Suprapubic skin (tissue), 4 donors: ENCODE measurements around the gene FLAD1. TPM values are rescaled to one million over a fixed set of nuclear protein-coding genes. Genes with fewer than 3 reads are reported as not detected.

Source experiments
- DNase-seq, 2 donors: peaks; one replicate each; pipeline ENCODE4 v3.0.0-alpha.2; 2019; ENCODE audit warnings: low spot score in 2 of 2
- H3K27ac ChIP-seq: fragments of 200-600 bp; sonication (generic); one replicate; pipeline ENCODE4 v1.5.1; 2019
- H3K27me3 ChIP-seq: fragments of 200-600 bp; sonication (generic); one replicate; pipeline ENCODE4 v1.5.1; 2019
- H3K36me3 ChIP-seq: fragments of 200-600 bp; sonication (generic); one replicate; pipeline ENCODE4 v1.5.1; 2019
- H3K4me1 ChIP-seq: fragments of 200-600 bp; sonication (generic); one replicate; pipeline ENCODE4 v1.5.1; 2019
- H3K4me3 ChIP-seq: fragments of 200-600 bp; sonication (generic); one replicate; pipeline ENCODE4 v1.5.1; 2019; ENCODE audit warnings: mild to moderate bottlenecking
- H3K9me3 ChIP-seq: fragments of 200-600 bp; sonication (generic); one replicate; pipeline ENCODE4 v1.5.1; 2019
- CTCF ChIP-seq, 2 donors: fragments of 200-600 bp in 1 of 2; fragments of 450-650 bp in 1 of 2; sonication (generic) in 1 of 2; IDR thresholded peaks; one replicate each; pipeline ENCODE4 v1.5.1; 2016 to 2019; ENCODE audit warnings: antibody characterized with exemption in 2 of 2, mild to moderate bottlenecking in 1 of 2, moderate library complexity in 1 of 2
- EP300 ChIP-seq: sonication (generic); formaldehyde crosslinking; IDR thresholded peaks from one replicate; pipeline ENCODE4 v1.6.1; 2017; ENCODE audit warnings: antibody characterized with exemption
- POLR2A ChIP-seq, 2 donors: fragments of 450-650 bp; IDR thresholded peaks; one replicate each; pipeline ENCODE4 v1.6.1; 2017; ENCODE audit warnings: antibody characterized with exemption in 2 of 2, mild to moderate bottlenecking in 2 of 2, moderate library complexity in 2 of 2
- POLR2AphosphoS5 ChIP-seq, 3 donors: sonication (generic); formaldehyde crosslinking; IDR thresholded peaks; one replicate each; pipeline ENCODE4 v1.6.1; 2017; ENCODE audit warnings: antibody characterized with exemption in 3 of 3
- WGBS: methylation state at CpG from one replicate; pipeline ENCODE4 v1.1.5; 2018; 5-methylcytosine and 5-hydroxymethylcytosine counted together
- total RNA-seq, 4 donors: library from RNA; depleted of rRNA; stranded (reverse); fragments of >200 nt; gene quantifications; one replicate each; pipeline ENCODE4 v1.1.0, GENCODE V29; 2016

The FLAD1 gene
- total RNA-seq, 4 donors from 2014 or later, result 42.0 to 59.7 (median 52.3) TPM

GRCh38 chr1:154988058-154988954, 5.2 kb downstream of the FLAD1 start:
- peaks cover 56% of the 10 kb centered on the region for H3K36me3 ChIP-seq
- H3K9me3 ChIP-seq, result no peaks in the 10 kb centered on the region
- 87% methylated on average over 14 of the region's 17 CpGs for WGBS
- H3K4me3 ChIP-seq, result no peak overlapping the region
- H3K27ac ChIP-seq, result no peak overlapping the region
- TF ChIP-seq POLR2A (IDR thresholded peaks at IDR 0.05), result no peak
- TF ChIP-seq POLR2AphosphoS5 (IDR thresholded peaks at IDR 0.05), result no peak
- no peak for TF ChIP-seq CTCF (IDR thresholded peaks at IDR 0.05)
- DNase-seq, result no peak
- H3K4me1 ChIP-seq, result peaks cover 22% of the 10 kb centered on the region
- H3K27me3 ChIP-seq, result no peaks in the 10 kb centered on the region

- WGBS, result 85% methylated on average over 3 of the region's 3 CpGs
- Histone ChIP-seq H3K4me1 (peaks cover 13% of the 10 kb centered on the region), H3K27ac (no peak overlapping the region), H3K4me3 (no peak overlapping the region), H3K27me3 (no peaks in the 10 kb centered on the region), H3K36me3 (peaks cover 56% of the 10 kb centered on the region), H3K9me3 (no peaks in the 10 kb centered on the region)
- no peak for DNase-seq
- no peak for TF ChIP-seq CTCF (IDR thresholded peaks at IDR 0.05)
- TF ChIP-seq POLR2A (IDR thresholded peaks at IDR 0.05), result no peak
- no peak for TF ChIP-seq EP300
- TF ChIP-seq POLR2AphosphoS5 (IDR thresholded peaks at IDR 0.05), result no peak
Measured at GRCh38 chr1:154989195-154989860, 6.2 kb downstream of the FLAD1 start.

- Histone ChIP-seq H3K4me1 (peaks cover 4% of the 10 kb centered on the region), H3K36me3 (peaks cover 56% of the 10 kb centered on the region), H3K9me3 (no peaks in the 10 kb centered on the region), H3K4me3 (no peak overlapping the region), H3K27ac (no peak overlapping the region), H3K27me3 (no peaks in the 10 kb centered on the region)
- TF ChIP-seq POLR2AphosphoS5 (IDR thresholded peaks at IDR 0.05) (no peak), EP300 (no peak), POLR2A (IDR thresholded peaks at IDR 0.05) (no peak), CTCF (IDR thresholded peaks at IDR 0.05) (no peak)
- WGBS, result 91% methylated on average over 4 of the region's 8 CpGs
- no peak for DNase-seq
Measured at GRCh38 chr1:154990276-154990675, 7.1 kb downstream of the FLAD1 start.

GRCh38 chr1:154992721-154993571, 9.8 kb downstream of the FLAD1 start:
- TF ChIP-seq POLR2A (IDR thresholded peaks at IDR 0.05) (no peak), CTCF (IDR thresholded peaks at IDR 0.05) (no peak), EP300 (no peak), POLR2AphosphoS5 (IDR thresholded peaks at IDR 0.05) (no peak)
- 86% methylated on average over 14 of the region's 14 CpGs for WGBS
- peak in 1 of 2 donors; percentile 18 for DNase-seq
- Histone ChIP-seq H3K4me3 (no peak overlapping the region), H3K27ac (no peak overlapping the region), H3K4me1 (peaks cover 9% of the 10 kb centered on the region), H3K36me3 (peaks cover 44% of the 10 kb centered on the region), H3K9me3 (no peaks in the 10 kb centered on the region), H3K27me3 (no peaks in the 10 kb centered on the region)
